ENCODE measurements around the gene LPAR3. TPM values are rescaled to one million over a fixed set of nuclear protein-coding genes. Genes with fewer than 3 reads are reported as not detected.

The LPAR3 gene
- total RNA-seq, 1 donor from 2014 or later, result 6.4 TPM

GRCh38 chr1:84781946-84782771 is 110.8 kb downstream of the LPAR3 start:
- TF ChIP-seq, protein P1, sequence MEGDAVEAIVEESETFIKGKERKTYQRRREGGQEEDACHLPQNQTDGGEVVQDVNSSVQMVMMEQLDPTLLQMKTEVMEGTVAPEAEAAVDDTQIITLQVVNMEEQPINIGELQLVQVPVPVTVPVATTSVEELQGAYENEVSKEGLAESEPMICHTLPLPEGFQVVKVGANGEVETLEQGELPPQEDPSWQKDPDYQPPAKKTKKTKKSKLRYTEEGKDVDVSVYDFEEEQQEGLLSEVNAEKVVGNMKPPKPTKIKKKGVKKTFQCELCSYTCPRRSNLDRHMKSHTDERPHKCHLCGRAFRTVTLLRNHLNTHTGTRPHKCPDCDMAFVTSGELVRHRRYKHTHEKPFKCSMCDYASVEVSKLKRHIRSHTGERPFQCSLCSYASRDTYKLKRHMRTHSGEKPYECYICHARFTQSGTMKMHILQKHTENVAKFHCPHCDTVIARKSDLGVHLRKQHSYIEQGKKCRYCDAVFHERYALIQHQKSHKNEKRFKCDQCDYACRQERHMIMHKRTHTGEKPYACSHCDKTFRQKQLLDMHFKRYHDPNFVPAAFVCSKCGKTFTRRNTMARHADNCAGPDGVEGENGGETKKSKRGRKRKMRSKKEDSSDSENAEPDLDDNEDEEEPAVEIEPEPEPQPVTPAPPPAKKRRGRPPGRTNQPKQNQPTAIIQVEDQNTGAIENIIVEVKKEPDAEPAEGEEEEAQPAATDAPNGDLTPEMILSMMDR (conservative IDR thresholded peaks at IDR 0.05), result peak; percentile 71
- H3K36me3 Mint-ChIP-seq, result no peaks in the 10 kb centered on the region
- H3K27me3 Mint-ChIP-seq, result no peaks in the 10 kb centered on the region
- no peaks in the 10 kb centered on the region for H3K4me1 Mint-ChIP-seq (ENCODE audit: unreplicated experiment)
- H3K9me3 Mint-ChIP-seq, result no peaks in the 10 kb centered on the region
- H3K4me3 Mint-ChIP-seq, result peak overlapping the region; percentile 62
- DNase-seq (ENCODE audit: extremely low spot score, unreplicated experiment), result peak; percentile 74
- H3K27ac Mint-ChIP-seq, result no peak overlapping the region

GRCh38 chr1:84780000-84780716 is 112.8 kb downstream of the LPAR3 start:
- Mint-ChIP-seq H3K27me3 (no peaks in the 10 kb centered on the region), H3K9me3 (no peaks in the 10 kb centered on the region), H3K4me3 (no peak overlapping the region), H3K4me1 (ENCODE audit: unreplicated experiment) (peaks cover under 1% of the 10 kb centered on the region), H3K27ac (no peak overlapping the region), H3K36me3 (no peaks in the 10 kb centered on the region)
- TF ChIP-seq, protein P1 (conservative IDR thresholded peaks at IDR 0.05), result no peak
- no peak for DNase-seq (ENCODE audit: extremely low spot score, unreplicated experiment)

GRCh38 chr1:84776639-84777038 is 116.4 kb downstream of the LPAR3 start:
- Mint-ChIP-seq H3K9me3 (no peaks in the 10 kb centered on the region), H3K36me3 (no peaks in the 10 kb centered on the region), H3K27me3 (peaks cover 2% of the 10 kb centered on the region), H3K4me1 (ENCODE audit: unreplicated experiment) (peaks cover 23% of the 10 kb centered on the region), H3K27ac (no peak overlapping the region), H3K4me3 (no peak overlapping the region)
- TF ChIP-seq, protein P1 (conservative IDR thresholded peaks at IDR 0.05), result no peak
- DNase-seq (ENCODE audit: extremely low spot score, unreplicated experiment), result no peak

- H3K4me1 Mint-ChIP-seq (ENCODE audit: unreplicated experiment), result peaks cover 23% of the 10 kb centered on the region
- no peak for DNase-seq (ENCODE audit: extremely low spot score, unreplicated experiment)
- H3K27me3 Mint-ChIP-seq, result peaks cover 2% of the 10 kb centered on the region
- no peak overlapping the region for H3K4me3 Mint-ChIP-seq
- TF ChIP-seq, protein P1 (conservative IDR thresholded peaks at IDR 0.05), result no peak
- H3K36me3 Mint-ChIP-seq, result no peaks in the 10 kb centered on the region
- no peak overlapping the region for H3K27ac Mint-ChIP-seq
- no peaks in the 10 kb centered on the region for H3K9me3 Mint-ChIP-seq
Observed at GRCh38 chr1:84775535-84775920, 117.5 kb downstream of the LPAR3 start.

GRCh38 chr1:84774669-84775534 is 118.1 kb downstream of the LPAR3 start:
- DNase-seq (ENCODE audit: extremely low spot score, unreplicated experiment), result no peak
- H3K27ac Mint-ChIP-seq, result peak overlapping the region; percentile 85
- H3K36me3 Mint-ChIP-seq, result no peaks in the 10 kb centered on the region
- TF ChIP-seq, protein P1 (conservative IDR thresholded peaks at IDR 0.05), result no peak
- no peaks in the 10 kb centered on the region for H3K9me3 Mint-ChIP-seq
- H3K4me1 Mint-ChIP-seq (ENCODE audit: unreplicated experiment), result peaks cover 23% of the 10 kb centered on the region
- H3K27me3 Mint-ChIP-seq, result peaks cover 2% of the 10 kb centered on the region
- H3K4me3 Mint-ChIP-seq, result no peak overlapping the region

Measured in type B pancreatic cell (in vitro differentiated cells).